Measurements from ENCODE around the gene CERCAM.
A peak's percentile ranks its signal among the peaks of the same experiment; 100 is the strongest.
"Not testable (repeated sequence)": the region's sequence is repeated elsewhere in the genome, so short reads cannot be mapped to it uniquely, and the experiment has no call there.

CERCAM gene

DNA sequence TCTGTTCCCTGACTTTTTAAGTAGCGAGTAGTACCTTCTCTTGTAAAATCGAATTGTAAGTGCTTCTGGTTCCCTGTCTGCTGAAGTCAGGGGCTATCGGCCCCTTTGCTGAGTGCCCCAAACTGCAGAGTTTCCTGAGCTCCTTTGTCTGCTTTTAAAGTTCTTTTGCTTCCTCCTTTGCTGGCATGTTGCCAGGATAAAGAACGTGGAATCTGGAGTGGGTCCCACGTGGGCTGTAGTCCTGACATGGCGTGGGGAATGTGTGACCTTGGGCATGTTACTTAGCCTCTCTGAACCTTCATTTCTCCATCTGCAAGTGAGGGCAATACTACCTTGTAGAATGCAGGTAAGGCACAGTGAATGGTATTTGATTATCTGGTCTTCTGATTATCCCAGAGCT lies 21.5 kb downstream of the CERCAM start:
- H3K4me1 ChIP-seq (ENCODE audit: control insufficient read depth, insufficient read depth, low read length) = peaks cover 6% of the 10 kb centered on the region
- H3K4me2 ChIP-seq (ENCODE audit: low read length) = no peak overlapping the region
- H3K27me3 ChIP-seq (ENCODE audit: control insufficient read depth, insufficient read depth, low read length) = peaks cover 6% of the 10 kb centered on the region

DNA sequence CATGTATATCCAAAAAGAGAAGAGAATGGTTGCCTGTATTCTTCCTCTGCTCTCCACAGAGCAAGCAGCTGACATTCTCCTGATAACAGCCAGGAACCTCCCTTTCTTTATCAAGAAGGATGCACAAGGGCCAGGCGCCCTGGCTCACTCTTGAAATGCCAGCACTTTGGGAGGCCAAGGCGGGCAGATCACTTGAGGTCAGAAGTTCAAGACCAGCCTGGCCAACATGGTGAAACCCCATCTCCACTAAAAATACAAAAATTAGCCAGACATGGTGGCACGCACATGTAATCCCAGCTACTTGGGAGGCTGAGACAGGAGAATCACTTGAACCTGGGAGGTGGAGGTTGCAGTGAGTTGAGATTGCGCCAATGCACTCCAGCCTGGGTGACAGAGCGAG lies 25.8 kb downstream of the CERCAM start:
- not testable (repeated sequence) for H3K9me3 ChIP-seq (replicated peaks; ENCODE audit: low read length); H3K27me3 ChIP-seq (ENCODE audit: control insufficient read depth, insufficient read depth, low read length); H3K4me1 ChIP-seq (ENCODE audit: control insufficient read depth, insufficient read depth, low read length); H3K36me3 ChIP-seq (ENCODE audit: insufficient read depth, low read length); H3K4me3 ChIP-seq (ENCODE audit: low read length); H3K9ac ChIP-seq (ENCODE audit: low read depth, low read length); H3K4me2 ChIP-seq (ENCODE audit: low read length)

More for the DNA sequence above, 21.5 kb downstream of the CERCAM start:
- H3K9ac ChIP-seq (ENCODE audit: low read depth, low read length) = no peak overlapping the region
- no peaks in the 10 kb centered on the region for H3K9me3 ChIP-seq (replicated peaks; ENCODE audit: low read length)
- H3K36me3 ChIP-seq (ENCODE audit: insufficient read depth, low read length) = no peaks in the 10 kb centered on the region
- no peak overlapping the region for H3K4me3 ChIP-seq (ENCODE audit: low read length)

DNA sequence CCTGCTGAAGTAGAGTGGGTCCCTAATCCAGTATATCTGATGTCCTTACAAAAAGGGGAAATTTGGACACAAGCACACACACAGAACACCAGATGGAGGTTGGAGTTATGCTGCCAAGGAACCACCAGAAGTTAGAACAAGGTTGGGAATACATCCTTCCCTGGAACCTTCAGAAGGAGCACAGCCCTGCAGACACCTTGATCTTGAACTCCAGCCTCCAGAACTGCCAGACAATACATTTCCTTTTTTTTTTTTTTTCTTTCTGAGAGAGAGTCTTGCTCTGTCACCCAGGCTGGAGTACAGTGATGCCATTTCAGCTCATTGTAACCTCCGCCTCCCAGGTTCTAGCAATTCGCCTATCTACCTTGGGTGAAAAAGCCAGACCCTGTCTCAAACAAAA lies 28.1 kb downstream of the CERCAM start:
- Histone ChIP-seq H3K27me3 (ENCODE audit: control insufficient read depth, insufficient read depth, low read length) (no peaks in the 10 kb centered on the region), H3K36me3 (ENCODE audit: insufficient read depth, low read length) (no peaks in the 10 kb centered on the region), H3K4me2 (ENCODE audit: low read length) (no peak overlapping the region), H3K4me3 (ENCODE audit: low read length) (no peak overlapping the region), H3K9me3 (replicated peaks; ENCODE audit: low read length) (no peaks in the 10 kb centered on the region), H3K9ac (ENCODE audit: low read depth, low read length) (no peak overlapping the region), H3K4me1 (ENCODE audit: control insufficient read depth, insufficient read depth, low read length) (no peaks in the 10 kb centered on the region)

DNA sequence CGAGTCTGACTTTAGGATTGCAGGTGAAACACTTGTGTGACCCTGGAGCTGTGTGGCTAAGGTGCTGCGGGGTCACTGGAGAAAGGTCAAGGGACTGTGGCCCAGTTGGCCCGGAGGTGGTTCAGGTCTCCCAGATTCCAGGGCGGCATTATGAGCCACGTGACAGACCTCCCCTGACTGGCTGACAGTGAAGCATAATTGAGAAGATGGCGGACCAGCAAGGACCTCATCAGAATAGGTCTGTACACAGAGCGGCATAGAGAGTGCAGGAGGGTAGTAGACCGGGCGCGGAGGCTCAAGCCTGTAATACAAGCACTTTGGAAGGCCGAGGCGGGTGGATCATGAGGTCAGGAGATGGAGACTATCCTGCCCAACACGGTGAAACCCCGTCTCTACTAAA lies 34.3 kb downstream of the CERCAM start:
- Histone ChIP-seq H3K4me1 (ENCODE audit: control insufficient read depth, insufficient read depth, low read length) (peaks cover 9% of the 10 kb centered on the region), H3K9me3 (replicated peaks; ENCODE audit: low read length) (no peaks in the 10 kb centered on the region), H3K27me3 (ENCODE audit: control insufficient read depth, insufficient read depth, low read length) (no peaks in the 10 kb centered on the region), H3K4me3 (ENCODE audit: low read length) (no peak overlapping the region), H3K4me2 (ENCODE audit: low read length) (no peak overlapping the region), H3K9ac (ENCODE audit: low read depth, low read length) (no peak overlapping the region), H3K36me3 (ENCODE audit: insufficient read depth, low read length) (no peaks in the 10 kb centered on the region)

DNA sequence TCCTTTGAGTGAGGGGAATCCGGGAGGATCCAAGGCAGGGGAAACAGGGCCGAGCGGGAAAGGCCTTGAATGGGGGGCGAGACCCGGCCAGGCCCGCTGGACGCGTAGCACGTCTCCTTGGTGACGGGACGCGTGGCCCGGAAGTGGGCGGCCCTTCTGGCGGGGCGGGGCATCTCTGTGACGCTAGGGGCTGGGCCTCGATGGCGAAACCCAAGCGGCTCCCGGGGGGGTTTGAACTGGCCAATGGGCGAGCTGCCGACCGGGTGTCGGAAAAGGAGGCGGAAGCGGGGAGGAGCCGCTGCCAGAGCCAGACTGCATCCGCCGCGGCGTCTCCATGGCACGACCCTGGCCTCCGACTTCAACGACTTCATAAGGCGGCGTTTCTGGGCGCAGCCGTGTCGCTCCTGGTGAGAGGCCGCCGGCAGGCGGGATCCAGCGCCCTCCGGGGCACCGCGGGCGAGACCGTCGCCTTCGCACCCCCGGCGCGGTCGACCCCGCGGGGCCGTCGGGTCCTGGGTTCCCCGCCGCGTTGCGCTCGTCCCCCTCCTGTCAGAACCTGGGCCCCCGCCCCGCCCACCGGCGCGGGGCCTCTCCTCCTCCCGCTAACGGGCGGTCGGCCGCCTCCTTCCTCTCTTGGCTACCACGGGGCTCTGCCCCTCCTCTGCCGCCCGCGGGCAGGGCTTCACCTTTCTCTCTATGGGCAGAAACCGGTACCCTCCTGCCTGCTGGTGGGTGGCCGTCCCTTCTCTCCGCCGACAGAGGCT lies 35.4 kb downstream of the CERCAM start, which contains the start of gene ODF2:
Gene ODF2 (plus strand): TSS at position 158 of the 764 bp plus-strand sequence. CDS start 86 bp downstream, at position 244.
- H3K9ac ChIP-seq (ENCODE audit: low read depth, low read length) = peak within 1 kb of the TSS; percentile 89
- H3K4me3 ChIP-seq (ENCODE audit: low read length) = peak within 1 kb of the TSS; percentile 89
- H3K36me3 ChIP-seq (ENCODE audit: insufficient read depth, low read length) = peaks cover 10% of the 10 kb centered on the region
- H3K4me2 ChIP-seq (ENCODE audit: low read length) = peak within 1 kb of the TSS; percentile 100
- H3K27me3 ChIP-seq (ENCODE audit: control insufficient read depth, insufficient read depth, low read length) = no peaks in the 10 kb centered on the region
- H3K9me3 ChIP-seq (replicated peaks; ENCODE audit: low read length) = no peaks in the 10 kb centered on the region
- peaks cover 9% of the 10 kb centered on the region for H3K4me1 ChIP-seq (ENCODE audit: control insufficient read depth, insufficient read depth, low read length)

DNA sequence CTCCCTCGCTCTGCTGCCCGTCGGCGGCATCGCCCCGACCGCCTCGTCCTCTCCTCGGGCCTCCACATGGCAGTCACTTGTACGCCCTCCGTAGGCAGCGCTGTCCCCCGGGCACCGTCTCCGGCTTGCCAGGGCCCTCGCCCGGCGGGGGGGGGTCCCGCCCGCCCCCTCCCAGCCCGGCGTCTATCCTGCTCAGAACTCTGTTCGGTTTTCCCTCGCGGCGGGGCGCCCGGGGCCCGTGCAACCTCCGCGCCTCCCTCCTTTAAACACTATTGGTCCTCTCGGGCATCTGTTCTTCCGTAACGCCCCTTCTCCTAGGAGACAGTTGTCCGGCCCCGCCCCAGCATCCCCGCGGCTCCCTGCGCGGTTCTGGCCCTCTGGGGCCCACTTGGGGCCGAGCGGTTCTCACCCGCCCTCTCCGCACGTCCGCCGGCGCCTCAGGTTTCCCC lies 36.0 kb downstream of the CERCAM start:
- Histone ChIP-seq H3K27me3 (ENCODE audit: control insufficient read depth, insufficient read depth, low read length) (no peaks in the 10 kb centered on the region), H3K36me3 (ENCODE audit: insufficient read depth, low read length) (peaks cover 13% of the 10 kb centered on the region), H3K9me3 (replicated peaks; ENCODE audit: low read length) (no peaks in the 10 kb centered on the region), H3K4me2 (ENCODE audit: low read length) (peak overlapping the region; percentile 100), H3K9ac (ENCODE audit: low read depth, low read length) (peak overlapping the region; percentile 89), H3K4me1 (ENCODE audit: control insufficient read depth, insufficient read depth, low read length) (peaks cover 9% of the 10 kb centered on the region), H3K4me3 (ENCODE audit: low read length) (peak overlapping the region; percentile 89)

DNA sequence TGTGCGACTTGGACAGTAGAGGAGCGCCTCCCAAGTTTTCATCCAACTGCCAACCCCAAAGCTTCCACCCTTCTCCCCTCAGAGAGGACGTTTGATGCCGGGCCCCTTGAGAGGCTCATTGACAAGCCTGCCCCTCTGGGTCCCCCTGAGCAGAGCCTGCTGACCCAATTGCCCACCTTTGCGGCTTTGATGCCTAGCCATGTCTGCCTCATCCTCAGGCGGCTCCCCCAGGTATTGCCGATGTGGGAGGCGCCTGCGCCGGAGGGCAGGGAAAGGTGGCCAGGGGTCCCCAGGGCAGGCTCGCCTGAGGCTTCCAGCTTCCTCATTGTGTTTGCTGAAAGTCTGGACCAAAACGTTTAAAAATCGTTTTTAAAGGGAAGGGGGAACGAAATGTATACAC lies 36.5 kb downstream of the CERCAM start:
- no peaks in the 10 kb centered on the region for H3K9me3 ChIP-seq (replicated peaks; ENCODE audit: low read length)
- H3K9ac ChIP-seq (ENCODE audit: low read depth, low read length) = peak overlapping the region; percentile 89
- peaks cover 9% of the 10 kb centered on the region for H3K4me1 ChIP-seq (ENCODE audit: control insufficient read depth, insufficient read depth, low read length)
- H3K4me2 ChIP-seq (ENCODE audit: low read length) = peak overlapping the region; percentile 100
- H3K4me3 ChIP-seq (ENCODE audit: low read length) = peak overlapping the region; percentile 89
- H3K27me3 ChIP-seq (ENCODE audit: control insufficient read depth, insufficient read depth, low read length) = no peaks in the 10 kb centered on the region
- peaks cover 16% of the 10 kb centered on the region for H3K36me3 ChIP-seq (ENCODE audit: insufficient read depth, low read length)

DNA sequence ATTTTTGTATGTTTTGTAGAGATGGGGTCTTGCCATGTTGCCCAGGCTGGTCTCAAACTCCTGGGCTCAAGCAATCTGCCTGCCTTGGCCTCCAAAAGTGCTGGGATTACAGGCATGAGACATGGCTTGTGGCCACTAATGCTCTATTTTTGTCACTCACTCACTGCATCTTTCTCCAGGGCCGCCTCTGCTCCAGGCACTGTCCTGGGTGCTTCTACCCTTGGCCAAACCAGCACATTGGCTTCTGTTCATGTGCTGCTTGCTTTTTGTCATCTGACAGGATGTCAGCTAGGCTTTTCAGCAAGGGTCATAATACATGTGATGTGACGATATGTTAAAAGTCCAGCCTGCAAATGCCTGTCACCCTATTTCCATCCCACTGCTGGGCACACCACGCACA lies 38.4 kb downstream of the CERCAM start:
- Histone ChIP-seq H3K9me3 (replicated peaks; ENCODE audit: low read length) (no peaks in the 10 kb centered on the region), H3K9ac (ENCODE audit: low read depth, low read length) (no peak overlapping the region), H3K4me2 (ENCODE audit: low read length) (no peak overlapping the region), H3K27me3 (ENCODE audit: control insufficient read depth, insufficient read depth, low read length) (no peaks in the 10 kb centered on the region), H3K4me1 (ENCODE audit: control insufficient read depth, insufficient read depth, low read length) (peaks cover 9% of the 10 kb centered on the region), H3K4me3 (ENCODE audit: low read length) (no peak overlapping the region), H3K36me3 (ENCODE audit: insufficient read depth, low read length) (peaks cover 27% of the 10 kb centered on the region)

DNA sequence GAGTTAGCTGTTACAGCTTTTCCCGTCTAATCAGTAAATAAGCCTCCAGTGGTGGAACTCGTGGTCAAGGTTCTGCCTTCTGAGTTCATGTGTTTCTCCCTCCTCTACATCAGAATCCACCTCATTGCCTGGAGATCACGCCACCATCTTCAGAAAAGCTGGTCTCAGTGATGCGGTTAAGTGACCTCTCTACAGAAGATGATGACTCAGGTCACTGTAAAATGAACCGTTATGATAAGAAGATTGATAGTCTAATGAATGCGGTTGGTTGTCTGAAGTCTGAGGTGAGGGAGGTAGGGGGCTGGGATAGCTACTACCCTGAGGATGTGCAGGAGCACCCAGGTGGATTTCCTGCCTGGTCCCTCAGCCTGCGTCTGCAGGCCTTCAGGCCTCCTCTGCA lies 48.4 kb downstream of the CERCAM start:
- Histone ChIP-seq H3K9me3 (replicated peaks; ENCODE audit: low read length) (no peaks in the 10 kb centered on the region), H3K4me3 (ENCODE audit: low read length) (no peak overlapping the region), H3K27me3 (ENCODE audit: control insufficient read depth, insufficient read depth, low read length) (no peaks in the 10 kb centered on the region), H3K9ac (ENCODE audit: low read depth, low read length) (no peak overlapping the region), H3K36me3 (ENCODE audit: insufficient read depth, low read length) (peaks cover 19% of the 10 kb centered on the region), H3K4me2 (ENCODE audit: low read length) (no peak overlapping the region), H3K4me1 (ENCODE audit: control insufficient read depth, insufficient read depth, low read length) (no peaks in the 10 kb centered on the region)

DNA sequence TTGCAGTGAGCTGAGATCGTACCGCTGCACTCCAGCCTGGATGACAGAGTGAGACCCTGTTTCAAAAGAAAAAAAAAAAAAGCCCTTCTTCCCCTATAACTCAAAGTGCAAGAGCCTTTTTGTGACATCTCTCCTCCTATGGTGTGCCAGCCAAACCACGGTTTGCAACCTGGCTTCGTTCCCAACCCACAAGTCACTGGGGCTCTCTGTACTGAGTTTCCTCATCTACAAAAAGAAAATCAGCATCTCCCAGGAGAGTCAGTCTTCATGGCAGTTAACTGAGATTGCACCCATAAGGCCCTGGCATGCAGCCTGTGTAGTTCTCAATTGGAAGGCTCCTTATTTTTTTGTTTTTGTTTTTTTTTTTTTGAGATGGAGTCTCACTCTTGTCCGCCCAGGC lies 49.9 kb downstream of the CERCAM start:
- H3K27me3 ChIP-seq (ENCODE audit: control insufficient read depth, insufficient read depth, low read length) = no peaks in the 10 kb centered on the region
- H3K36me3 ChIP-seq (ENCODE audit: insufficient read depth, low read length) = peaks cover 19% of the 10 kb centered on the region
- no peak overlapping the region for H3K9ac ChIP-seq (ENCODE audit: low read depth, low read length)
- no peak overlapping the region for H3K4me3 ChIP-seq (ENCODE audit: low read length)
- H3K9me3 ChIP-seq (replicated peaks; ENCODE audit: low read length) = no peaks in the 10 kb centered on the region
- no peak overlapping the region for H3K4me2 ChIP-seq (ENCODE audit: low read length)
- H3K4me1 ChIP-seq (ENCODE audit: control insufficient read depth, insufficient read depth, low read length) = no peaks in the 10 kb centered on the region

DNA sequence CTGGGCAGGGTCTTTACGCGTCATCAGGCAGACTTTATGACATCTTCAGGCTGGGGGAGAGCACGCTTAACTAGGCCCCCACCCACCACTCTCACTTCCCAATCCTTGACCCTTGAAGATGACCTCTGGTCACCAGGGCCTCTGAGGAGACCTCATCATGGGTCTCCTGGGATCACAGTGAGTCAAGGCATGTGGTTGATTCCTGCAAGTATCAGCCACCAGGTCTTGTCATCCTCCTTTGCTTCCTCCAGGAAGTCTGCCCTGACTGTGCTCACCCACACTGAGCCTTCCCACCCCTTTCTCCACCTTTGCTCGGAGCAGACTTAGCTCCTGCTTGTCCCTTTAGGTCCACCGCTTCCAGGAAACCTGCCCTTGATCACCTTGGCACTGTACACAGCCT lies 52.4 kb downstream of the CERCAM start:
- Histone ChIP-seq H3K9me3 (replicated peaks; ENCODE audit: low read length) (no peaks in the 10 kb centered on the region), H3K4me2 (ENCODE audit: low read length) (no peak overlapping the region), H3K9ac (ENCODE audit: low read depth, low read length) (no peak overlapping the region), H3K36me3 (ENCODE audit: insufficient read depth, low read length) (peaks cover 18% of the 10 kb centered on the region), H3K4me1 (ENCODE audit: control insufficient read depth, insufficient read depth, low read length) (no peaks in the 10 kb centered on the region), H3K4me3 (ENCODE audit: low read length) (no peak overlapping the region), H3K27me3 (ENCODE audit: control insufficient read depth, insufficient read depth, low read length) (no peaks in the 10 kb centered on the region)

DNA sequence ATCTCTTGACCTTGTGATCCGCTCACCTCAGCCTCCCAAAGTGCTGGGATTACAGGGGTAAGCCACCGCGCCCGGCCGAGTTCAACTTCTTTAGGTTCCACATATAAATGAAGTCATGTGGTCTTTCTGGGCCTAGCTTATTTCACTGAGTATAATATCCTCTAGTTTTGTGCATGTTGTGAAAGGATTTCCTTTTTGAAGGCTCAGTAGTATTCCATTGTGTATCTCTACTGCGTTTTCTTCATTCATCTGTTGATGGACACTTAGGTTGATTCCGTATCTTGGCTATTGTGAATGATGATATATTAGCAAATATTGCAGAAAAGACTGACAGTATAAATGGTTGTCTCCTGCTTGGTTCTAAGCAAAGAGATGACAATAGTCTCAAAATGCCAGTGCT lies 55.2 kb downstream of the CERCAM start:
- Histone ChIP-seq H3K4me2 (ENCODE audit: low read length) (no peak overlapping the region), H3K36me3 (ENCODE audit: insufficient read depth, low read length) (peaks cover 29% of the 10 kb centered on the region), H3K9me3 (replicated peaks; ENCODE audit: low read length) (no peaks in the 10 kb centered on the region), H3K4me3 (ENCODE audit: low read length) (no peak overlapping the region), H3K9ac (ENCODE audit: low read depth, low read length) (no peak overlapping the region), H3K4me1 (ENCODE audit: control insufficient read depth, insufficient read depth, low read length) (no peaks in the 10 kb centered on the region), H3K27me3 (ENCODE audit: control insufficient read depth, insufficient read depth, low read length) (no peaks in the 10 kb centered on the region)

All from skeletal muscle satellite cell (primary cell).